K562 (cell line): Measurements from ENCODE around the gene NAT14. TPM values are rescaled to one million over a fixed set of nuclear protein-coding genes. Genes with fewer than 3 reads are reported as not detected.

Experiments
- EWSR1 ChIP-seq: fragments of 450-650 bp; IDR thresholded peaks from 2 replicates; pipeline ENCODE4 v1.6.1; 2018; ENCODE audit warnings: borderline replicate concordance, mild to moderate bottlenecking, low read depth, moderate library complexity; ENCODE audit not compliant: partially characterized antibody
- MBD2 ChIP-seq: sonication (generic); IDR thresholded peaks from 2 replicates; pipeline ENCODE4 v1.6.1; 2016; ENCODE audit warnings: low read depth, borderline replicate concordance
- MTA3 ChIP-seq: fragments of 450-650 bp; formaldehyde crosslinking; IDR thresholded peaks from 2 replicates; pipeline ENCODE4 v1.6.1; 2017; ENCODE audit warnings: mild to moderate bottlenecking, borderline replicate concordance
- SIRT6 ChIP-seq: IDR thresholded peaks from one replicate; pipeline ENCODE4 v1.6.1; 2012; ENCODE audit warnings: low read depth, mild to moderate bottlenecking, control low read depth, inconsistent platforms, low read length, moderate library complexity
- TCFL5 ChIP-seq: fragments of 250-450 bp; sonication (Bioruptor Pico); conservative IDR thresholded peaks from 2 replicates; pipeline ENCODE4 v1.6.1; 2021; ENCODE audit warnings: mild to moderate bottlenecking, moderate library complexity, matching md5 sums
- ZNF23 ChIP-seq: fragments of 250-450 bp; sonication (Bioruptor Pico); IDR thresholded peaks from 2 replicates; pipeline ENCODE4 v1.4.0; 2020; ENCODE audit warnings: mild to moderate bottlenecking
- polyA plus RNA-seq, 8 experiments: library from polyadenylated mRNA; depleted of rRNA in 4 of 8; stranded (reverse) in 5 of 8; unstranded in 3 of 8; fragments of >200 nt; fragmentation: Nextera tagmentation in 2 of 8; fragmentation: Illumina TruSeq in 1 of 8; extraction: Ambion mirVana in 2 of 8; extraction: Trizol in 1 of 8; gene quantifications; 2 replicates each; pipeline versions ENCODE4 v1.2.1 to v1.2.3, GENCODE V29; 2011 to 2014; ENCODE audit warnings: inconsistent platforms in 1 of 8, missing spikeins in 1 of 8
- total RNA-seq, 7 experiments: library from RNA; depleted of rRNA in 6 of 7; stranded (reverse); fragments of >200 nt in 6 of 7; fragmentation: Illumina TruSeq in 2 of 7; extraction: Trizol in 2 of 7; gene quantifications; 2 replicates each; pipeline versions ENCODE4 v1.2.1 to v1.2.3, GENCODE V29; 2011 to 2021; ENCODE audit warnings: low replicate concordance in 1 of 7
- TF ChIP-seq, protein P1 (sequence below): fragments of 450-650 bp; IDR thresholded peaks from one replicate; pipeline ENCODE4 v1.6.1; 2018; ENCODE audit warnings: mild to moderate bottlenecking, moderate library complexity; ENCODE audit not compliant: partially characterized antibody

NAT14 gene
- total and polyA plus RNA-seq, 9 of the 15 experiments (the other 6 are each of a cell fraction or from before 2014, with no cell fraction given): 2.4 to 77.0 (median 26.7) TPM

GRCh38 chr19:55516878-55517620 is 32.1 kb downstream of the NAT14 start (continued):
- TF ChIP-seq, protein P1, sequence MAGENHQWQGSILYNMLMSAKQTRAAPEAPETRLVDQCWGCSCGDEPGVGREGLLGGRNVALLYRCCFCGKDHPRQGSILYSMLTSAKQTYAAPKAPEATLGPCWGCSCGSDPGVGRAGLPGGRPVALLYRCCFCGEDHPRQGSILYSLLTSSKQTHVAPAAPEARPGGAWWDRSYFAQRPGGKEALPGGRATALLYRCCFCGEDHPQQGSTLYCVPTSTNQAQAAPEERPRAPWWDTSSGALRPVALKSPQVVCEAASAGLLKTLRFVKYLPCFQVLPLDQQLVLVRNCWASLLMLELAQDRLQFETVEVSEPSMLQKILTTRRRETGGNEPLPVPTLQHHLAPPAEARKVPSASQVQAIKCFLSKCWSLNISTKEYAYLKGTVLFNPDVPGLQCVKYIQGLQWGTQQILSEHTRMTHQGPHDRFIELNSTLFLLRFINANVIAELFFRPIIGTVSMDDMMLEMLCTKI: no peak
- TF ChIP-seq ZNF23 (no peak), TCFL5 (CRISPR knock-in tag) (no peak), MBD2 (peak; percentile 82; the same call in 1 of the 2 replicates), MTA3 (peak; percentile 19; the same call in 1 of the 2 replicates), EWSR1 (no peak), SIRT6 (no peak)
